Measurements from ENCODE around the gene OTULINL.

Gene OTULINL

DNA sequence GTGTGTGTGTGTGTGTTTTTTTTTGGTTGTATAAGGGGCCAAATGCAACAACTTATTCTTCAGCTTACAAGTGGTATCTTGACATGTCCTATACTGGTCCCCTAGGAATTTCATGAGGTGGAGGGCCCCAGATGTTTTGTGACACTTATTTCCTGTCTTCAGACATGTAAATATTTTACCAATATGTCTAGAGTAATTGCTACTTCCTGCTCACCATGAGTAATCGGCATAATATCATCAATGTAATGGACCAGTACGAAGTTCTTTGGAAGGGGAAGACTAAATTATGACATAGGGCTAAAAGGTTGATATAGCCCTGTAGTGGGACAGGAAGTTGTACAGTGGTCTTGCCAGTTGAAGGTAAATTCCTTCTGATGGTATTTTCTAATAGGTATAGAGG is 79.2 kb downstream of the OTULINL start:
- no peaks in the 10 kb centered on the region for H3K9me3 Mint-ChIP-seq
- no peaks in the 10 kb centered on the region for H3K27me3 Mint-ChIP-seq
- H3K4me3 Mint-ChIP-seq: no peak overlapping the region
- H3K27ac Mint-ChIP-seq: no peak overlapping the region
- no peaks in the 10 kb centered on the region for H3K36me3 Mint-ChIP-seq
- H3K4me1 Mint-ChIP-seq: peaks cover 40% of the 10 kb centered on the region

Data from activated naive CD4-positive, alpha-beta T cell treated with anti-CD3 and anti-CD28 coated beads, Interleukin-2, amount 50 U/mL, for 24 hours (primary cell).